22Rv1 (cell line): Measurements from ENCODE around the gene ASTN2.

Source experiments
- CTCF ChIP-seq: fragments of 450-650 bp; IDR thresholded peaks from 2 replicates; pipeline ENCODE4 v1.5.1; 2017; ENCODE audit warnings: mild to moderate bottlenecking
- ZFX ChIP-seq: fragments of 450-650 bp; IDR thresholded peaks from 2 replicates; pipeline ENCODE4 v1.6.1; 2017; ENCODE audit warnings: antibody characterized with exemption, borderline replicate concordance

- no peak for TF ChIP-seq CTCF
- no peak for TF ChIP-seq ZFX
Measured at GRCh38 chr9:116959809-116960208, 455.0 kb downstream of the ASTN2 start.
